Breast epithelium (tissue), 4 donors: ENCODE data around the gene SLC7A7. TPM values are rescaled to one million over a fixed set of nuclear protein-coding genes. Genes with fewer than 3 reads are reported as not detected.

ENCODE experiments used
- DNase-seq, 2 donors: peaks; one replicate each; pipeline ENCODE4 v3.0.0-alpha.2; 2019; ENCODE audit warnings: low spot score in 2 of 2
- H3K27ac ChIP-seq, 2 donors: fragments of 200-600 bp; sonication (generic) in 1 of 2; one replicate each; pipeline ENCODE4 v1.5.1; 2016 to 2019; ENCODE audit warnings: mild to moderate bottlenecking in 1 of 2
- H3K27me3 ChIP-seq, 2 donors: fragments of 200-600 bp; sonication (generic) in 1 of 2; one replicate each; pipeline versions ENCODE4 v1.5.1 to v1.6.0; 2017 to 2019; ENCODE audit warnings: control low read depth in 1 of 2, mild to moderate bottlenecking in 1 of 2
- H3K36me3 ChIP-seq: fragments of 200-600 bp; one replicate; pipeline ENCODE4 v1.5.1; 2019
- H3K4me1 ChIP-seq, 2 donors: fragments of 200-600 bp; sonication (generic); one replicate each; pipeline ENCODE4 v1.5.1; 2016 to 2019; ENCODE audit warnings: control low read depth in 1 of 2
- H3K4me3 ChIP-seq, 3 donors: fragments of 200-600 bp; sonication (generic); 1 replicate in 2 of 3; 2 replicates in 1 of 3; pipeline ENCODE4 v1.5.1; 2016 to 2019; ENCODE audit warnings: mild to moderate bottlenecking in 3 of 3, moderate library complexity in 2 of 3
- H3K9me3 ChIP-seq, 2 donors: fragments of 200-600 bp; sonication (generic) in 1 of 2; one replicate each; pipeline ENCODE4 v1.5.1; 2016 to 2019; ENCODE audit warnings: control low read depth in 1 of 2
- POLR2A ChIP-seq: fragments of 450-650 bp; IDR thresholded peaks from one replicate; pipeline ENCODE4 v1.6.1; 2016; ENCODE audit warnings: antibody characterized with exemption, mild to moderate bottlenecking, moderate library complexity
- POLR2AphosphoS5 ChIP-seq, 3 donors: sonication (generic); formaldehyde crosslinking; IDR thresholded peaks; one replicate each; pipeline ENCODE4 v1.6.1; 2017; ENCODE audit warnings: antibody characterized with exemption in 3 of 3
- intact Hi-C: fragments of 100-400 bp; cut with DNase I; formaldehyde crosslinking; loops from one replicate; pipeline ENCODE4 v1.15.1; 2023; ENCODE audit warnings: low total_unique reads
- total RNA-seq, 3 donors: library from RNA; depleted of rRNA; stranded (reverse); fragments of >200 nt; gene quantifications; one replicate each; pipeline ENCODE4 v1.1.0, GENCODE V29; 2016
- TF ChIP-seq, protein P1 (sequence below), 3 donors: fragments of 450-650 bp; IDR thresholded peaks; one replicate each; pipeline ENCODE4 v1.5.1; 2016 to 2017; ENCODE audit warnings: antibody characterized with exemption in 3 of 3, mild to moderate bottlenecking in 3 of 3, moderate library complexity in 3 of 3

Gene SLC7A7
- total RNA-seq, 3 donors from 2014 or later: 17.4 to 46.4 (median 27.2) TPM

- Histone ChIP-seq H3K27ac (peak overlapping the region; percentile 68 to 97), H3K4me3 (peak overlapping the region in 1 of 3 donors; percentile 46), H3K4me1 (peaks cover 3 to 13% of the 10 kb centered on the region in 2 donors), H3K36me3 (peaks cover 6% of the 10 kb centered on the region), H3K9me3 (no peaks in the 10 kb centered on the region), H3K27me3 (no peaks in the 10 kb centered on the region)
- TF ChIP-seq POLR2A (no peak), POLR2AphosphoS5 (IDR thresholded peaks at IDR 0.05) (peak in 1 of 3 donors; percentile 6)
- TF ChIP-seq, protein P1, sequence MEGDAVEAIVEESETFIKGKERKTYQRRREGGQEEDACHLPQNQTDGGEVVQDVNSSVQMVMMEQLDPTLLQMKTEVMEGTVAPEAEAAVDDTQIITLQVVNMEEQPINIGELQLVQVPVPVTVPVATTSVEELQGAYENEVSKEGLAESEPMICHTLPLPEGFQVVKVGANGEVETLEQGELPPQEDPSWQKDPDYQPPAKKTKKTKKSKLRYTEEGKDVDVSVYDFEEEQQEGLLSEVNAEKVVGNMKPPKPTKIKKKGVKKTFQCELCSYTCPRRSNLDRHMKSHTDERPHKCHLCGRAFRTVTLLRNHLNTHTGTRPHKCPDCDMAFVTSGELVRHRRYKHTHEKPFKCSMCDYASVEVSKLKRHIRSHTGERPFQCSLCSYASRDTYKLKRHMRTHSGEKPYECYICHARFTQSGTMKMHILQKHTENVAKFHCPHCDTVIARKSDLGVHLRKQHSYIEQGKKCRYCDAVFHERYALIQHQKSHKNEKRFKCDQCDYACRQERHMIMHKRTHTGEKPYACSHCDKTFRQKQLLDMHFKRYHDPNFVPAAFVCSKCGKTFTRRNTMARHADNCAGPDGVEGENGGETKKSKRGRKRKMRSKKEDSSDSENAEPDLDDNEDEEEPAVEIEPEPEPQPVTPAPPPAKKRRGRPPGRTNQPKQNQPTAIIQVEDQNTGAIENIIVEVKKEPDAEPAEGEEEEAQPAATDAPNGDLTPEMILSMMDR (IDR thresholded peaks at IDR 0.05): no peak
- intact Hi-C loops: no loop called here
- no peak for DNase-seq
Measured at GRCh38 chr14:22842211-22843122, 27.2 kb upstream of the SLC7A7 start.

GRCh38 chr14:22841769-22842168, 26.5 kb upstream of the SLC7A7 start:
- H3K27ac ChIP-seq: peak overlapping the region; percentile 68 to 97

DNA sequence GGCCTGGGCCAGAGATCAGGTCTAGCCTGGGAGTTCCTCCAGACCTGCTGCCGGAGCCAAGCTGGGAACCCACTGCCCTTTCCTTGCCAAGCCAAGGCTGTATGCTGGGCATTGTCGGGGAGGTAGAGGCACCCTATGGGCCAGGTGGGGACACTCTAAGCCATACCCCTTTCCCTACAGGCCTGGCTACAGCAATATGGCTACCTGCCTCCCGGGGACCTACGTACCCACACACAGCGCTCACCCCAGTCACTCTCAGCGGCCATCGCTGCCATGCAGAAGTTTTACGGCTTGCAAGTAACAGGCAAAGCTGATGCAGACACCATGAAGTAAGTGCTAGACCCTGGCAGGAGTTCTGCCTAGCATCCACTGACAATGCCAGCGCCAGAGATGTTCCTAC, 26.1 kb upstream of the SLC7A7 start:
- H3K36me3 ChIP-seq: peaks cover 6% of the 10 kb centered on the region
- peaks cover 3 to 12% of the 10 kb centered on the region in 2 donors for H3K4me1 ChIP-seq
- H3K9me3 ChIP-seq: no peaks in the 10 kb centered on the region
- H3K27ac ChIP-seq: peak overlapping the region; percentile 68 to 97
- H3K4me3 ChIP-seq: peak overlapping the region in 1 of 3 donors; percentile 46
- no peaks in the 10 kb centered on the region for H3K27me3 ChIP-seq
- TF ChIP-seq, protein P1 (IDR thresholded peaks at IDR 0.05): no peak
- TF ChIP-seq POLR2AphosphoS5 (IDR thresholded peaks at IDR 0.05): no peak
- no peak for TF ChIP-seq POLR2A
- no peak for DNase-seq
- intact Hi-C loops: no loop called here

More at GRCh38 chr14:22841769-22842168, 26.5 kb upstream of the SLC7A7 start:
- intact Hi-C loops: no loop called here
- Histone ChIP-seq H3K36me3 (peaks cover 6% of the 10 kb centered on the region), H3K4me3 (peak overlapping the region in 1 of 3 donors; percentile 46), H3K4me1 (peaks cover 3 to 12% of the 10 kb centered on the region in 2 donors), H3K27me3 (no peaks in the 10 kb centered on the region), H3K9me3 (no peaks in the 10 kb centered on the region)
- no peak for DNase-seq
- TF ChIP-seq, protein P1 (IDR thresholded peaks at IDR 0.05): no peak
- TF ChIP-seq POLR2A (no peak), POLR2AphosphoS5 (IDR thresholded peaks at IDR 0.05) (no peak)

GRCh38 chr14:22839159-22839779, 24.0 kb upstream of the SLC7A7 start:
- H3K27me3 ChIP-seq: no peaks in the 10 kb centered on the region
- peaks cover 0 to 12% of the 10 kb centered on the region in 2 donors for H3K4me1 ChIP-seq
- H3K27ac ChIP-seq: peak overlapping the region; percentile 97 to 99
- intact Hi-C loops: no loop called here
- peaks cover under 1% of the 10 kb centered on the region for H3K36me3 ChIP-seq
- no peak for DNase-seq
- peak overlapping the region; percentile 98 to 99 (median 99) for H3K4me3 ChIP-seq
- H3K9me3 ChIP-seq: no peaks in the 10 kb centered on the region
- TF ChIP-seq, protein P1 (IDR thresholded peaks at IDR 0.05): no peak
- no peak for TF ChIP-seq POLR2A
- peak; percentile 39 to 99 (median 58) for TF ChIP-seq POLR2AphosphoS5 (IDR thresholded peaks at IDR 0.05)
